ENCODE measurements around the gene TBC1D8.
A peak's percentile ranks its signal among the peaks of the same experiment; 100 is the strongest.

Gene TBC1D8

DNA sequence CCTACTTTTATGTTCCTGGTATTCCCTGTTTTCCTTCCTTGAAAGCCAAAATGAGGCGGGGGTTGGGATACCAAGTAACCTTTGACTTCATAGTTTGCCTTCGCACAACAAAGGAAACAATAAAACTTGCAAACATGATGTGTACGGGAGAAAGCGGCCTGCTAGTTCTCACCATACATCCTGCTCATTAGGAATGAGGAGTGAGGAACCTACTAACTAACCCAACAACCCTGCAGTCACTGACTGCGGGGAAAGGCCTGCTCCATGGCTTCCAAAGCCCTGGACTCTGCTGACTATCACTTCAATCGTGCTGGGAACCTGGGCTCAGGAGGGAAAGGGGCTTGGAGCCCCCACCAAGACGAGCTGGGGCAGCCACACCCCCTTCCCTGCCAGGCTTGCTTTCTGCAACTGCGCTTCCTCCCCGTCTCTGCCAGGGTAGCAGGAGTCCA, 124.9 kb downstream of the TBC1D8 start:
- H3K4me3 ChIP-seq (ENCODE audit: low read depth, low read length) = no peak overlapping the region

DNA sequence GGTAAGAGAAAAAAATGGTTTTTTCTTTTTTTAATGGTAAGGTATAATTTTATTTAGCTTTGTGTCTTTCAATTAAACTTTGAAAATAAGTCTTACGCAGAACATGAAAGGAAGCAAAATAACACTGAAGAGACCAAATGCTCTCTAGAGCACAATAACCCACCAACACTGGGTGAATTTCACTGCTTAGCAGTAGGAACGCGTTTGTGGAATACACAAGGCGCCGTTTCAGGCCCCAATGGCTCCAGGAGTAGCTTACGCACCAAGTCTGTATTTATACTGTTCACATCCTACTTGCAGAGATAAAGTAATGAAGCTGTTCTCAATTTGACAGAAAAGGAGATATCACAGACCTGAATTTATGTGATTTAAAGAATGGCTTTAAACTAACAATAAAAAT, 125.6 kb downstream of the TBC1D8 start:
- TF ChIP-seq, protein P1, sequence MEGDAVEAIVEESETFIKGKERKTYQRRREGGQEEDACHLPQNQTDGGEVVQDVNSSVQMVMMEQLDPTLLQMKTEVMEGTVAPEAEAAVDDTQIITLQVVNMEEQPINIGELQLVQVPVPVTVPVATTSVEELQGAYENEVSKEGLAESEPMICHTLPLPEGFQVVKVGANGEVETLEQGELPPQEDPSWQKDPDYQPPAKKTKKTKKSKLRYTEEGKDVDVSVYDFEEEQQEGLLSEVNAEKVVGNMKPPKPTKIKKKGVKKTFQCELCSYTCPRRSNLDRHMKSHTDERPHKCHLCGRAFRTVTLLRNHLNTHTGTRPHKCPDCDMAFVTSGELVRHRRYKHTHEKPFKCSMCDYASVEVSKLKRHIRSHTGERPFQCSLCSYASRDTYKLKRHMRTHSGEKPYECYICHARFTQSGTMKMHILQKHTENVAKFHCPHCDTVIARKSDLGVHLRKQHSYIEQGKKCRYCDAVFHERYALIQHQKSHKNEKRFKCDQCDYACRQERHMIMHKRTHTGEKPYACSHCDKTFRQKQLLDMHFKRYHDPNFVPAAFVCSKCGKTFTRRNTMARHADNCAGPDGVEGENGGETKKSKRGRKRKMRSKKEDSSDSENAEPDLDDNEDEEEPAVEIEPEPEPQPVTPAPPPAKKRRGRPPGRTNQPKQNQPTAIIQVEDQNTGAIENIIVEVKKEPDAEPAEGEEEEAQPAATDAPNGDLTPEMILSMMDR (IDR thresholded peaks at IDR 0.05; ENCODE audit: control insufficient read depth, extremely low read depth, insufficient read depth) = no peak
- DNase-seq (ENCODE audit: low read depth) = no peak
- no peak overlapping the region for H3K4me3 ChIP-seq (ENCODE audit: low read depth, low read length)

More for the DNA sequence above, 124.9 kb downstream of the TBC1D8 start:
- peak; percentile 63 for DNase-seq (ENCODE audit: low read depth)
- TF ChIP-seq, protein P1 (IDR thresholded peaks at IDR 0.05; ENCODE audit: control insufficient read depth, extremely low read depth, insufficient read depth) = no peak

DNA sequence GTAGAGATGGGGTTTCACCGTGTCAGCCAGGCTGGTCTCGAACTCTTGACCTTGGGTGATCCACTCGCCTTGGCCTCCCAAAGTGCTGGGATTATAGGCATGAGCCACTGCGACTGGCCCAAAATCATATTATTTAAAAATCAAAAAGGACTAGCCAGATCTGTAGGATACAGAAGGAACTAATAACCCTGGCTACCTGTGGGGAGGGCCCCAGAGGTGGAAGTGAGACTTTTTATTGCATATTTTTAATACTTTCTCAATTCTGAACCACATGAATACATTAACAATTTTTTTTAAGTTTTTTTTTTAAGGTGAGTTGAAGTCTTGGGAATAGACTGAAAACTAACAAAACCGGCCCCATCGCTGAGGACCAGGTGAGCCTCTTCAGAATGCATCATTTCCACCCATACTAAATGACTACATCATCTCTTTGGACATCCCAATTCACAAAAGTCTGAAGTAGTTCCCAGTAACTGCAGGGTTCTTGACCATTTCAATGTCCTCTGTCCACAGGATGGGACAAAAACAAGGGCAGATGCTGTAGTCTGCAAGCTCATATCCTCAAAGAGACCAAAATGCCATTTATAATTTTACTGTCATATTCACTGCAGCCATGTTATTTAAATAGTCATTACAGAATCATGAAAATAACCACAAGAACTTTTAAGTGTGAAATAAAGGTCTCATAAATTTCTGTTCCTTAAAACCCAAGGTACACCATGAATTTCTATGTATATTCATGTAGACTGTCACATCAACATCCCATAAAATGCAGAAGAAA, 127.7 kb downstream of the TBC1D8 start:
- TF ChIP-seq, protein P1 (IDR thresholded peaks at IDR 0.05; ENCODE audit: control insufficient read depth, extremely low read depth, insufficient read depth) = no peak
- DNase-seq (ENCODE audit: low read depth) = no peak
- H3K4me3 ChIP-seq (ENCODE audit: low read depth, low read length) = no peak overlapping the region

DNA sequence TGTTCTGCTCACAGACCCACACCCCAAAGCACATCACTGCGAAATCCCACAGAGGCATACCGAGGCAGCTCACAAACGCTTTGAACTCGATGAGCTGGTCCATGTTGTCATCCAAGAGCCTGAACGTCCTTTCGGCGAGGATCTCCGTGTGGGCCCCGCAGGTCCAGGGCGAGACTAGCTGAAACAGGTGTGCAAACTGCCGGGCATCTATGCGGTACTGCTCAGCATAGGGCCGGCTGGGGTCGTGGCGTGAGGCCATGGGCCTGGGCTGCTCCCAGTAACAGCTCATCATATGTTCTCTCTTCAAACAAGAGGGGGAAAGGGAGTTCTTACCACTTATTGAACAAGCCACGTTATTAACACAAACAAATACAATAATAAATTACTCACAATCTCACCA, 129.0 kb downstream of the TBC1D8 start:
- DNase-seq (ENCODE audit: low read depth) = no peak
- TF ChIP-seq, protein P1 (IDR thresholded peaks at IDR 0.05; ENCODE audit: control insufficient read depth, extremely low read depth, insufficient read depth) = no peak

DNA sequence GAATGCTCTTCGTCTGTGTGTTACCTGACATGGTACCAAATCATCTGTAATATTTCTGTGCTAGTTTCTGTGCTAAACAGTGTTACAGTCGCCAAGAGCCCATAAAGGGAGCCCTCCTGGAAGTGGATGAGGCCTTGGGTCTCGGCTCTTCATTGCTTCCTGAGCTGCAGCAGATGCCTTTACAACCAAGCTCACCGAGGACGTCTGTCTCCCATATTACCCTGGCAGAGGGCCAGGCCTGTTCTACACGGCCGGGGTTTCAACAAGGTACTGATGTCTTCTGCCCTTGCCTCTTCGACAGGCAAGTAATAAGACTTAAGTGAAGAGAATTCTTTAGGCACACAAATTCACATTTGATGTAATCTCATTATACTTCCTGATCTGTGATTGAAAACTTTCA, 132.2 kb downstream of the TBC1D8 start:
- TF ChIP-seq, protein P1 (IDR thresholded peaks at IDR 0.05; ENCODE audit: control insufficient read depth, extremely low read depth, insufficient read depth) = no peak
- DNase-seq (ENCODE audit: low read depth) = no peak

More for the DNA sequence above, 129.0 kb downstream of the TBC1D8 start:
- no peak overlapping the region for H3K4me3 ChIP-seq (ENCODE audit: low read depth, low read length)

DNA sequence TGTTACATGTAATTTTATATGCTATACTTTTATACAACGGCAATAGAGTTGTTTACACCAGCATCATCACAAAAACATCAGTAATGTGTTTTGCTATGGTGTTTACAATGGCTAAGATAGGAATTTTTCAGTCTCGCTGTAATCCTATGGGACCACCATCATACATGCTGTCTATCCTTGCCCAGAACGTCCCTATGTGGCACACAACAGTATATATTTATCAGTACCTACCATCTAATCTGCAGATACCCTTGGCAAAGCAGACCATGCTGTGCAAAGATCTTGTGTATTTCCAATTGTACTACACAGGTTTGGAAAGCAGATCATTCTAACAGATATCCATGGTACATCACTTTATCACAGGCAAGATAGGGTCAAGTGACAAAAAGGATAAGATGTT, 133.8 kb downstream of the TBC1D8 start:
- no peak for DNase-seq (ENCODE audit: low read depth)
- no peak overlapping the region for H3K4me3 ChIP-seq (ENCODE audit: low read depth, low read length)
- TF ChIP-seq, protein P1 (IDR thresholded peaks at IDR 0.05; ENCODE audit: control insufficient read depth, extremely low read depth, insufficient read depth) = no peak

More for the DNA sequence above, 132.2 kb downstream of the TBC1D8 start:
- no peak overlapping the region for H3K4me3 ChIP-seq (ENCODE audit: low read depth, low read length)

Measured in LNCaP clone FGC (cell line).